B cell (primary cell): ENCODE data around the gene ACIN1. TPM values are rescaled to one million over a fixed set of nuclear protein-coding genes. Genes with fewer than 3 reads are reported as not detected.

Experiments
- ATAC-seq: fragments of 200-7000 bp; cut with Tn5 transposase; one replicate; pipeline ENCODE4 v1.10.0; 2021; ENCODE audit warnings: low read depth, mild to moderate bottlenecking, moderate number of reproducible peaks, moderate library complexity
- CTCF ChIA-PET: fragments of 350-600 bp; sonication (Branson Sonifier 250); formaldehyde crosslinking; loops from one replicate; lab custom pipeline; 2021; ENCODE audit warnings: antibody characterized with exemption, inconsistent platforms; lab: Charles Lee
- POLR2A ChIA-PET: fragments of 350-600 bp; sonication (Branson Sonifier 250); formaldehyde crosslinking; loops from one replicate; lab custom pipeline; 2021; ENCODE audit warnings: antibody characterized with exemption; lab: Charles Lee
- DNase-seq: peaks from one replicate; pipeline ENCODE4 v3.0.0; 2013
- H2AFZ ChIP-seq: 2 replicates; pipeline ENCODE4 v1.6.1; 2012; ENCODE audit warnings: mild to moderate bottlenecking, low read depth, low read length; ENCODE audit not compliant: insufficient read depth, poor library complexity, severe bottlenecking
- H3K27ac ChIP-seq, 2 donors: 1 replicate in 1 of 2; 2 replicates in 1 of 2; pipeline ENCODE4 v1.5.1; 2012 to 2013; ENCODE audit warnings: low read length in 2 of 2, mild to moderate bottlenecking in 2 of 2, moderate library complexity in 1 of 2
- H3K27me3 ChIP-seq, 4 experiments: fragments of 200-600 bp in 1 of 4; sonication (generic) in 1 of 4; replicated peaks in 1 of 4; 1 replicate in 2 of 4; 2 replicates in 2 of 4; pipeline versions ENCODE4 v1.6.1 to v1.7.0; 2013 to 2016; ENCODE audit warnings: low read length in 3 of 4, mild to moderate bottlenecking in 2 of 4, mixed read lengths in 1 of 4, moderate library complexity in 1 of 4; ENCODE audit not compliant: insufficient read depth in 4 of 4, control insufficient read depth in 3 of 4; ENCODE audit errors: control extremely low read depth in 1 of 4
- H3K36me3 ChIP-seq, 2 experiments: replicated peaks in 1 of 2; 1 replicate in 1 of 2; 2 replicates in 1 of 2; pipeline versions ENCODE4 v1.6.1 to v1.7.1; 2013; ENCODE audit warnings: low read length in 1 of 2; ENCODE audit not compliant: insufficient read depth in 2 of 2, control insufficient read depth in 1 of 2; ENCODE audit errors: control extremely low read depth in 1 of 2, extremely low read depth in 1 of 2
- H3K4me1 ChIP-seq, 2 donors: fragments of 200-600 bp in 1 of 2; sonication (generic) in 1 of 2; 1 replicate in 1 of 2; 2 replicates in 1 of 2; pipeline versions ENCODE4 v1.5.1 to v1.6.1; 2013 to 2017; ENCODE audit warnings: low read length in 2 of 2; ENCODE audit not compliant: control insufficient read depth in 2 of 2, insufficient read depth in 2 of 2
- H3K4me2 ChIP-seq: replicated peaks from 2 replicates; pipeline ENCODE3; 2012; ENCODE audit warnings: mild to moderate bottlenecking, low read depth, low read length; ENCODE audit not compliant: poor library complexity, severe bottlenecking
- H3K4me3 ChIP-seq, 5 experiments: fragments of 200-600 bp in 1 of 5; sonication (generic) in 1 of 5; 1 replicate in 3 of 5; 2 replicates in 2 of 5; pipeline versions ENCODE4 v1.5.1 to v1.7.0; 2011 to 2016; ENCODE audit warnings: low read length in 4 of 5, mild to moderate bottlenecking in 4 of 5, low read depth in 2 of 5, control low read depth in 1 of 5, moderate library complexity in 1 of 5; ENCODE audit not compliant: insufficient read depth in 1 of 5; ENCODE audit errors: control extremely low read depth in 1 of 5, extremely low read depth in 1 of 5
- H3K79me2 ChIP-seq: fragments of 200-600 bp; sonication (generic); one replicate; pipeline ENCODE4 v1.6.0; 2016; ENCODE audit warnings: low read length; ENCODE audit not compliant: control insufficient read depth, insufficient read depth
- H3K9ac ChIP-seq: fragments of 200-600 bp; sonication (generic); 2 replicates; pipeline ENCODE4 v1.6.1; 2017; ENCODE audit warnings: mild to moderate bottlenecking, low read length, moderate library complexity
- H3K9me3 ChIP-seq, 3 donors: one replicate each; pipeline versions ENCODE4 v1.6.1 to v1.7.1; 2013; ENCODE audit warnings: low read length in 2 of 3; ENCODE audit not compliant: control insufficient read depth in 2 of 3, insufficient read depth in 1 of 3; ENCODE audit errors: control extremely low read depth in 1 of 3
- H4K20me1 ChIP-seq: 2 replicates; pipeline ENCODE4 v1.6.0; 2012; ENCODE audit warnings: mild to moderate bottlenecking, low read length; ENCODE audit not compliant: insufficient read depth, control insufficient read depth, poor library complexity, severe bottlenecking
- H3K27ac Mint-ChIP-seq: one replicate; pipeline ENCODE4 v1.8.0; 2021; ENCODE audit warnings: mixed read lengths
- H3K27me3 Mint-ChIP-seq: one replicate; pipeline ENCODE4 v1.8.0; 2021; ENCODE audit warnings: mixed read lengths
- H3K4me1 Mint-ChIP-seq: one replicate; pipeline ENCODE4 v1.8.0; 2021; ENCODE audit warnings: mixed read lengths
- H3K4me3 Mint-ChIP-seq: one replicate; pipeline ENCODE4 v1.8.0; 2021; ENCODE audit warnings: mixed read lengths
- H3K9me3 Mint-ChIP-seq: one replicate; pipeline ENCODE4 v1.8.0; 2022; ENCODE audit warnings: mixed read lengths; ENCODE audit not compliant: insufficient read depth
- CTCF ChIP-seq: fragments of 200-600 bp; IDR thresholded peaks from one replicate; pipeline ENCODE4 v1.8.0; 2022; ENCODE audit warnings: antibody characterized with exemption, mild to moderate bottlenecking
- EZH2 ChIP-seq: IDR thresholded peaks from 2 replicates; pipeline ENCODE4 v1.6.1; 2012; ENCODE audit warnings: borderline replicate concordance, low read depth, mild to moderate bottlenecking, moderate library complexity, low read length; ENCODE audit not compliant: insufficient read depth, poor library complexity, severe bottlenecking
- WGBS: methylation state at CpG from one replicate; pipeline ENCODE4 v1.1.5; 2013; ENCODE audit warnings: missing lambda C conversion rate; ENCODE audit not compliant: insufficient coverage; 5-methylcytosine and 5-hydroxymethylcytosine counted together
- intact Hi-C: fragments of 100-400 bp; cut with micrococcal nuclease; formaldehyde crosslinking; loops from one replicate; pipeline ENCODE4 v1.10.0; 2022
- polyA plus RNA-seq: library from polyadenylated mRNA; depleted of rRNA; stranded (reverse); fragments of >200 nt; gene quantifications from 2 replicates; pipeline ENCODE4 v1.2.3, GENCODE V29; 2012
- total RNA-seq, 2 donors: library from RNA; stranded (reverse); fragments of 120-200 nt in 1 of 2; gene quantifications; 1 replicate in 1 of 2; 2 replicates in 1 of 2; pipeline versions ENCODE4 v1.2.3 to v1.2.4, GENCODE V29; 2013 to 2022

Gene ACIN1
- total and polyA plus RNA-seq, 2 donors (not counting 1 experiment from before 2014, with no cell fraction given): 178 to 359 TPM

GRCh38 chr14:23141706-23142444, 46.9 kb upstream of the ACIN1 start:
- no peak overlapping the region for H2AFZ ChIP-seq
- no peaks in the 10 kb centered on the region for H3K27me3 ChIP-seq
- WGBS: 98% methylated on average over 5 of the region's 7 CpGs
- TF ChIP-seq CTCF: no peak
- TF ChIP-seq EZH2: no peak
- intact Hi-C loops: no loop called here
- H3K27ac ChIP-seq: no peak overlapping the region
- Mint-ChIP-seq H3K27ac (no peak overlapping the region), H3K9me3 (no peaks in the 10 kb centered on the region), H3K4me3 (no peak overlapping the region), H3K4me1 (no peaks in the 10 kb centered on the region), H3K27me3 (peaks cover 5% of the 10 kb centered on the region)
- H3K4me2 ChIP-seq: no peak overlapping the region
- ChIA-PET POLR2A (interaction anchor here (0.6 kb wide), 1 partner anchor 380 kb away, joined by 8 read pairs; no protein-coding TSS in a partner anchor), CTCF (interaction anchor here (1.0 kb wide), 1 partner anchor 20 kb away, joined by 3 read pairs; no protein-coding TSS in a partner anchor)
- no peaks in the 10 kb centered on the region for H3K79me2 ChIP-seq
- H3K9ac ChIP-seq: no peak overlapping the region
- H3K4me1 ChIP-seq: no peaks in the 10 kb centered on the region
- no peaks in the 10 kb centered on the region for H4K20me1 ChIP-seq
- no peak overlapping the region for H3K4me3 ChIP-seq
- H3K36me3 ChIP-seq: no peaks in the 10 kb centered on the region
- DNase-seq (no peak), ATAC-seq (no peak)
- no peaks in the 10 kb centered on the region for H3K9me3 ChIP-seq

DNA sequence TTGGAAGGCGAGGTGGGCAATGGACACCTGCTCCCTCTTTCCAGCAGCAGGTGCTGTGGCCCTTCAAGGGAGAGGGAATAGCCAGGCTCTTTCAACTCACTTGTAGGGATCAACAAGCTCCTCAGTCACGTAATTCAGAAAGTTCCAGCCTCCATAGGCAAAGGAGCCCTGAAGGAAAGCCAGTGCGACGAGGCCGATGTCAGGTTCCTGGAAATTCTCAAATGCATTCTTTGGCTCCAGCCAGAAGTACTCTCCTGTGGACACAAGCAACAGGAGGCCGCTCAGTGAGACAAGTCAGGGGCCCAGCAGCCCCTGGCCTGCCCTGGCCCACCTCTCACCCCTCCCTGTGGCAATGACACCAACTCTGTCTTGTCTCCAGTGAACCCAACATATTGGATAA, 45.4 kb upstream of the ACIN1 start:
- WGBS: 86% methylated on average over 6 of the region's 6 CpGs
- H3K9ac ChIP-seq: no peak overlapping the region
- H3K27me3 ChIP-seq: no peaks in the 10 kb centered on the region
- H4K20me1 ChIP-seq: no peaks in the 10 kb centered on the region
- Mint-ChIP-seq H3K27ac (no peak overlapping the region), H3K9me3 (no peaks in the 10 kb centered on the region), H3K27me3 (no peaks in the 10 kb centered on the region), H3K4me1 (no peaks in the 10 kb centered on the region), H3K4me3 (no peak overlapping the region)
- no peaks in the 10 kb centered on the region for H3K79me2 ChIP-seq
- no peak overlapping the region for H3K4me2 ChIP-seq
- no peak for ATAC-seq
- POLR2A ChIA-PET: no interaction called here
- intact Hi-C loops: no loop called here
- H3K27ac ChIP-seq: no peak overlapping the region
- CTCF ChIA-PET: no interaction called here
- DNase-seq: no peak
- no peak overlapping the region for H3K4me3 ChIP-seq
- H2AFZ ChIP-seq: no peak overlapping the region
- no peaks in the 10 kb centered on the region for H3K4me1 ChIP-seq
- H3K36me3 ChIP-seq: no peaks in the 10 kb centered on the region
- TF ChIP-seq EZH2: no peak
- no peak for TF ChIP-seq CTCF
- no peaks in the 10 kb centered on the region for H3K9me3 ChIP-seq
